Gastrocnemius medialis (tissue), 4 donors: Measurements from ENCODE around the gene FLACC1. TPM values are rescaled to one million over a fixed set of nuclear protein-coding genes. Genes with fewer than 3 reads are reported as not detected.

Experiments
- ATAC-seq, 2 donors: fragments of 150-250 bp; one replicate each; pipeline ENCODE4 v1.9.1; 2016
- DNase-seq, 2 donors: peaks; one replicate each; pipeline ENCODE4 v3.0.0-alpha.2; 2019
- H3K27ac ChIP-seq, 4 donors: fragments of 200-600 bp; sonication (generic); 1 replicate in 1 of 4; 2 replicates in 3 of 4; pipeline ENCODE4 v1.5.1; 2016 to 2018; ENCODE audit warnings: mild to moderate bottlenecking in 2 of 4, moderate library complexity in 1 of 4
- H3K27me3 ChIP-seq, 3 donors: fragments of 200-600 bp; sonication (generic) in 2 of 3; 1 replicate in 1 of 3; 2 replicates in 2 of 3; pipeline versions ENCODE4 v1.5.1 to v1.6.0; 2016 to 2019; ENCODE audit warnings: mild to moderate bottlenecking in 1 of 3, moderate library complexity in 1 of 3
- H3K36me3 ChIP-seq, 2 donors: fragments of 200-600 bp; sonication (generic) in 1 of 2; one replicate each; pipeline ENCODE4 v1.5.1; 2017 to 2018
- H3K4me1 ChIP-seq, 2 donors: fragments of 200-600 bp; sonication (generic) in 1 of 2; one replicate each; pipeline ENCODE4 v1.5.1; 2016 to 2017; ENCODE audit warnings: mild to moderate bottlenecking in 2 of 2
- H3K4me3 ChIP-seq, 4 donors: fragments of 200-600 bp; sonication (generic) in 3 of 4; 1 replicate in 1 of 4; 2 replicates in 3 of 4; pipeline ENCODE4 v1.5.1; 2016 to 2019; ENCODE audit warnings: mild to moderate bottlenecking in 2 of 4
- H3K9me3 ChIP-seq, 3 donors: fragments of 200-600 bp; sonication (generic) in 2 of 3; 1 replicate in 1 of 3; 2 replicates in 2 of 3; pipeline ENCODE4 v1.5.1; 2016 to 2019
- CTCF ChIP-seq, 5 experiments: fragments of 450-650 bp in 3 of 5; fragments of 200-600 bp in 2 of 5; sonication (generic) in 2 of 5; IDR thresholded peaks in 4 of 5; conservative IDR thresholded peaks in 1 of 5; 1 replicate in 4 of 5; 2 replicates in 1 of 5; pipeline ENCODE4 v1.5.1; 2016 to 2019; ENCODE audit warnings: antibody characterized with exemption in 5 of 5, mild to moderate bottlenecking in 3 of 5, moderate library complexity in 3 of 5
- POLR2A ChIP-seq, 2 donors: fragments of 450-650 bp; IDR thresholded peaks; one replicate each; pipeline ENCODE4 v1.6.1; 2017; ENCODE audit warnings: antibody characterized with exemption in 2 of 2, mild to moderate bottlenecking in 2 of 2, moderate library complexity in 2 of 2
- in situ Hi-C, 4 donors: fragments of 200-750 bp; cut with MboI; loops; one replicate each; pipeline versions ENCODE4 v1.15.0 to v1.8.0; 2017; ENCODE audit warnings: low sequenced_read_pairs in 4 of 4
- intact Hi-C: fragments of 100-400 bp; cut with DNase I; formaldehyde crosslinking; loops from one replicate; pipeline ENCODE4 v1.15.1; 2023; ENCODE audit warnings: low total_unique reads
- total RNA-seq, 4 donors: library from RNA; depleted of rRNA; stranded (reverse); fragments of >200 nt; gene quantifications; one replicate each; pipeline versions ENCODE4 v1.1.0 to v1.2.3, GENCODE V29; 2016

The FLACC1 gene
- total RNA-seq, 4 donors from 2014 or later, result 0.72 to 1.7 (median 1.4) TPM

GRCh38 chr2:201363857-201364560, 6.9 kb upstream of the FLACC1 start:
- in situ Hi-C loops (loop anchor here in 3 of 4 donors (5.0 to 25.0 kb wide), 3 partner anchors 122 to 129 kb away; no protein-coding TSS in a partner anchor), intact Hi-C loops (no loop called here)
- no peak for TF ChIP-seq POLR2A (IDR thresholded peaks at IDR 0.05)
- TF ChIP-seq CTCF (IDR thresholded peaks at IDR 0.05 in 4 of 5, conservative IDR thresholded peaks at IDR 0.05 in 1 of 5), result peak in 4 of 5 experiments; percentile 56 to 73 (median 61)
- no peak overlapping the region for H3K4me3 ChIP-seq
- H3K27ac ChIP-seq, result no peak overlapping the region
- H3K4me1 ChIP-seq, result no peaks in the 10 kb centered on the region
- ATAC-seq (peak; percentile 39 to 74), DNase-seq (no peak)
- H3K27me3 ChIP-seq, result no peaks in the 10 kb centered on the region
- H3K36me3 ChIP-seq, result peaks cover 0 to 16% of the 10 kb centered on the region in 2 donors
- H3K9me3 ChIP-seq, result no peaks in the 10 kb centered on the region

- peaks cover 0 to 2% of the 10 kb centered on the region in 2 donors for H3K4me1 ChIP-seq
- no peak overlapping the region for H3K27ac ChIP-seq
- H3K27me3 ChIP-seq, result no peaks in the 10 kb centered on the region
- in situ Hi-C loops, result loop anchor here in 3 of 4 donors (5.0 to 25.0 kb wide), 3 partner anchors 120 to 128 kb away; no protein-coding TSS in a partner anchor
- TF ChIP-seq CTCF (IDR thresholded peaks at IDR 0.05 in 4 of 5, conservative IDR thresholded peaks at IDR 0.05 in 1 of 5) (no peak), POLR2A (IDR thresholded peaks at IDR 0.05) (no peak)
- DNase-seq, result no peak
- no peak overlapping the region for H3K4me3 ChIP-seq
- ATAC-seq, result no peak
- peaks cover 0 to 13% of the 10 kb centered on the region in 2 donors for H3K36me3 ChIP-seq
- H3K9me3 ChIP-seq, result no peaks in the 10 kb centered on the region
- intact Hi-C loops, result no loop called here
Measured at GRCh38 chr2:201362396-201362795, 5.3 kb upstream of the FLACC1 start.

GRCh38 chr2:201361078-201361733, 4.1 kb upstream of the FLACC1 start:
- no peak for TF ChIP-seq CTCF (IDR thresholded peaks at IDR 0.05 in 4 of 5, conservative IDR thresholded peaks at IDR 0.05 in 1 of 5)
- TF ChIP-seq POLR2A (IDR thresholded peaks at IDR 0.05), result no peak
- Histone ChIP-seq H3K4me3 (no peak overlapping the region), H3K27me3 (no peaks in the 10 kb centered on the region), H3K9me3 (no peaks in the 10 kb centered on the region), H3K27ac (no peak overlapping the region), H3K36me3 (peaks cover 0 to 13% of the 10 kb centered on the region in 2 donors), H3K4me1 (peaks cover 0 to 10% of the 10 kb centered on the region in 2 donors)
- intact Hi-C loops, result no loop called here
- in situ Hi-C loops, result loop anchor here in 3 of 4 donors (5.0 to 25.0 kb wide), 3 partner anchors 119 to 126 kb away; no protein-coding TSS in a partner anchor
- DNase-seq (no peak), ATAC-seq (no peak)

- Histone ChIP-seq H3K4me3 (no peak overlapping the region), H3K36me3 (peaks cover 0 to 13% of the 10 kb centered on the region in 2 donors), H3K27me3 (no peaks in the 10 kb centered on the region), H3K9me3 (no peaks in the 10 kb centered on the region), H3K4me1 (peaks cover 0 to 10% of the 10 kb centered on the region in 2 donors), H3K27ac (no peak overlapping the region)
- TF ChIP-seq CTCF (IDR thresholded peaks at IDR 0.05 in 4 of 5, conservative IDR thresholded peaks at IDR 0.05 in 1 of 5) (no peak), POLR2A (IDR thresholded peaks at IDR 0.05) (no peak)
- no peak for ATAC-seq
- DNase-seq, result no peak
- intact Hi-C loops (no loop called here), in situ Hi-C loops (loop anchor here in 3 of 4 donors (5.0 to 25.0 kb wide), 3 partner anchors 118 to 125 kb away; no protein-coding TSS in a partner anchor)
Measured at GRCh38 chr2:201360256-201360655, 3.1 kb upstream of the FLACC1 start.
